ENCODE measurements around the gene MREG.

Gene MREG

DNA sequence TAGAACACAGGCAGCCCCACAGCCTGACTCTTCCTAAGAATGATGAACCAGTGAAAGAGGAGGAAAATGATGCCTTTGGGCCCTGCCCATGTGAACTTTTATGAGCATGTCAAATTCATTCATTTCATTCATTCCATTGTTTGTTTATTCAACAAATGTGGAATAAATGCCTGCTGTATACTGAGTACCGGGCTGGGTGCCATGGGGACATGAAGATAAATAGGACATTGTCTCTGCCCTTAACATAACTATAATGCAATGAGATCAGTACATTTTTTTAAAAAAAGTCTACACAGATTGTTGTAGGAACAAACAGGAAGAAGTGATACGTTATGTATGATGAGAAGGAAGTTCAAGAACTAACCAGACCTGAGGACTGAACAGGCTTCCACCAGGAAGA is 14.7 kb downstream of the MREG start:
- TF ChIP-seq ZBTB7A (IDR thresholded peaks at IDR 0.05; ENCODE audit: low read depth) (no peak), TCF12 (IDR thresholded peaks at IDR 0.05; ENCODE audit: low read depth) (no peak), NFIC (IDR thresholded peaks at IDR 0.05) (no peak), EGR1 (IDR thresholded peaks at IDR 0.05) (no peak)
- TF ChIP-seq, protein P1, sequence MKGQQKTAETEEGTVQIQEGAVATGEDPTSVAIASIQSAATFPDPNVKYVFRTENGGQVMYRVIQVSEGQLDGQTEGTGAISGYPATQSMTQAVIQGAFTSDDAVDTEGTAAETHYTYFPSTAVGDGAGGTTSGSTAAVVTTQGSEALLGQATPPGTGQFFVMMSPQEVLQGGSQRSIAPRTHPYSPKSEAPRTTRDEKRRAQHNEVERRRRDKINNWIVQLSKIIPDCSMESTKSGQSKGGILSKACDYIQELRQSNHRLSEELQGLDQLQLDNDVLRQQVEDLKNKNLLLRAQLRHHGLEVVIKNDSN (IDR thresholded peaks at IDR 0.05): no peak
- TF ChIP-seq, protein P2, sequence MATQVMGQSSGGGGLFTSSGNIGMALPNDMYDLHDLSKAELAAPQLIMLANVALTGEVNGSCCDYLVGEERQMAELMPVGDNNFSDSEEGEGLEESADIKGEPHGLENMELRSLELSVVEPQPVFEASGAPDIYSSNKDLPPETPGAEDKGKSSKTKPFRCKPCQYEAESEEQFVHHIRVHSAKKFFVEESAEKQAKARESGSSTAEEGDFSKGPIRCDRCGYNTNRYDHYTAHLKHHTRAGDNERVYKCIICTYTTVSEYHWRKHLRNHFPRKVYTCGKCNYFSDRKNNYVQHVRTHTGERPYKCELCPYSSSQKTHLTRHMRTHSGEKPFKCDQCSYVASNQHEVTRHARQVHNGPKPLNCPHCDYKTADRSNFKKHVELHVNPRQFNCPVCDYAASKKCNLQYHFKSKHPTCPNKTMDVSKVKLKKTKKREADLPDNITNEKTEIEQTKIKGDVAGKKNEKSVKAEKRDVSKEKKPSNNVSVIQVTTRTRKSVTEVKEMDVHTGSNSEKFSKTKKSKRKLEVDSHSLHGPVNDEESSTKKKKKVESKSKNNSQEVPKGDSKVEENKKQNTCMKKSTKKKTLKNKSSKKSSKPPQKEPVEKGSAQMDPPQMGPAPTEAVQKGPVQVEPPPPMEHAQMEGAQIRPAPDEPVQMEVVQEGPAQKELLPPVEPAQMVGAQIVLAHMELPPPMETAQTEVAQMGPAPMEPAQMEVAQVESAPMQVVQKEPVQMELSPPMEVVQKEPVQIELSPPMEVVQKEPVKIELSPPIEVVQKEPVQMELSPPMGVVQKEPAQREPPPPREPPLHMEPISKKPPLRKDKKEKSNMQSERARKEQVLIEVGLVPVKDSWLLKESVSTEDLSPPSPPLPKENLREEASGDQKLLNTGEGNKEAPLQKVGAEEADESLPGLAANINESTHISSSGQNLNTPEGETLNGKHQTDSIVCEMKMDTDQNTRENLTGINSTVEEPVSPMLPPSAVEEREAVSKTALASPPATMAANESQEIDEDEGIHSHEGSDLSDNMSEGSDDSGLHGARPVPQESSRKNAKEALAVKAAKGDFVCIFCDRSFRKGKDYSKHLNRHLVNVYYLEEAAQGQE (IDR thresholded peaks at IDR 0.05; ENCODE audit: low read depth): no peak

DNA sequence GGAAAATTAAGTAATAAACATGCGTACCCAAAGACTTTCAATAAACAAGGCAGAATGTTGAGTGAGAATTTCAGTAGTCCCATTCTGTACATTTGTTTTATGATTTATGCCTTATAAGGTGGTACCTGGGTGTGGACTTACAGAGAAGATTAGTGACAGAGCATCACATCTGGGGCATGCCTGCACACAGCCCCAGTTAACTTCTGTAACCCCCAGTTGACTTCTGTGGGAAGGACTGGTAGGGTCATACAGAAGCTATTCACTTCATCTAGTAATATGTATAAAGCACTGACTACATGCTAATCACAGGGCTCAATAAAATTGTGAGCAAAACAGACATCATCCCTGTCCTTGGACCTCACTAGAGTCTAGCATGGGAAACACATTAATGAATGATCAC is 16.1 kb downstream of the MREG start:
- TF ChIP-seq EP300 (IDR thresholded peaks at IDR 0.05; ENCODE audit: borderline replicate concordance): no peak
- TF ChIP-seq TCF12 (IDR thresholded peaks at IDR 0.05; ENCODE audit: low read depth): no peak

DNA sequence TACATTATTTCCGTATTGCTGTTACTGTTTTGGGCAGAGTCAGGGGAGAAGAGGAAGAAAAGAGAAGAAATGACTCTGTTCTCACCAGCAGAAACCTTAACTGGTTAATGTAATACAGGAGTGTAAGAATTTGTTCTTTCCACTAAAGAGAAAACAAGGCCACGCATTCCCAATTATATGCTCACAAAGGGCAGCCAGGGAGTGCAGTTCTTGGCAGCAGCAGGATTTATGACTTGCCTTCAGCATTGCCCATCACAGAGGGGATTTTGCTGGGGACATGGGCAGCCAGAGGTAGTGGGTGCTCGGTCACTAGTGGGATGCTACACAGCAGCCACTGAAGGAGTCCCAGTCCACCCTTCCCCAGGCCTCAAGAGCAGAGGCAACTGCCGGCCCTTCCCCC is 18.4 kb downstream of the MREG start:
- TF ChIP-seq CREB1 (IDR thresholded peaks at IDR 0.05; ENCODE audit: low read depth) (no peak), ZBTB7A (IDR thresholded peaks at IDR 0.05; ENCODE audit: low read depth) (no peak), FOXM1 (IDR thresholded peaks at IDR 0.05; ENCODE audit: borderline replicate concordance, low read depth) (no peak), TAF1 (IDR thresholded peaks at IDR 0.05; ENCODE audit: low read depth) (no peak), NFIC (IDR thresholded peaks at IDR 0.05) (no peak), RAD21 (IDR thresholded peaks at IDR 0.05; ENCODE audit: low read depth) (no peak), TEAD4 (IDR thresholded peaks at IDR 0.05) (no peak), TCF12 (IDR thresholded peaks at IDR 0.05; ENCODE audit: low read depth) (no peak), CEBPB (IDR thresholded peaks at IDR 0.05) (no peak), YY1 (IDR thresholded peaks at IDR 0.05; ENCODE audit: low read depth) (no peak), EGR1 (IDR thresholded peaks at IDR 0.05) (no peak), EP300 (IDR thresholded peaks at IDR 0.05; ENCODE audit: borderline replicate concordance) (no peak)
- TF ChIP-seq, protein P1 (IDR thresholded peaks at IDR 0.05): no peak
- TF ChIP-seq, protein P3, sequence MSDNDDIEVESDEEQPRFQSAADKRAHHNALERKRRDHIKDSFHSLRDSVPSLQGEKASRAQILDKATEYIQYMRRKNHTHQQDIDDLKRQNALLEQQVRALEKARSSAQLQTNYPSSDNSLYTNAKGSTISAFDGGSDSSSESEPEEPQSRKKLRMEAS (IDR thresholded peaks at IDR 0.05): no peak
- TF ChIP-seq, protein P2 (IDR thresholded peaks at IDR 0.05; ENCODE audit: low read depth): no peak

DNA sequence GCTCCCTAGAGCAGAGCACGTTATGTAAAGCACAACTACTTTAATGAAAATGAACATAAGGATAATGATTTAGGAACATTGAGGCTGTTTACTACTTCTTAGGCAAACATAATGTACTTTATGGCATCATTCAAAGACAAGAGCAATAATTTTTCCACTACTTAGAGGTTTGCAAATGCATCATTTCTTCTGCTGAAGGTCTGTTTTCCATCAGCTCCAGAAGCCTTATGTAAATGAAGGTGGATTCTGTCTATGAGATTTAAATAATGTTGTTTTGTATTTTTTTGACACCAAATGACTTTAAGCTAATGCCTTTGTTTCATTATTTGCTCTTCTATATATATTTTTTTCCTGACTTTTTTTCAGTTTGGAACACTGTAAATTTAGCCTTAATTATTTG is 28.1 kb downstream of the MREG start:
- TF ChIP-seq EP300 (IDR thresholded peaks at IDR 0.05; ENCODE audit: borderline replicate concordance) (no peak), TAF1 (IDR thresholded peaks at IDR 0.05; ENCODE audit: low read depth) (no peak), YY1 (IDR thresholded peaks at IDR 0.05; ENCODE audit: low read depth) (no peak), CREB1 (IDR thresholded peaks at IDR 0.05; ENCODE audit: low read depth) (no peak), TCF12 (IDR thresholded peaks at IDR 0.05; ENCODE audit: low read depth) (no peak), EGR1 (IDR thresholded peaks at IDR 0.05) (no peak)
- TF ChIP-seq, protein P2 (IDR thresholded peaks at IDR 0.05; ENCODE audit: low read depth): no peak
- TF ChIP-seq, protein P1 (IDR thresholded peaks at IDR 0.05): no peak

DNA sequence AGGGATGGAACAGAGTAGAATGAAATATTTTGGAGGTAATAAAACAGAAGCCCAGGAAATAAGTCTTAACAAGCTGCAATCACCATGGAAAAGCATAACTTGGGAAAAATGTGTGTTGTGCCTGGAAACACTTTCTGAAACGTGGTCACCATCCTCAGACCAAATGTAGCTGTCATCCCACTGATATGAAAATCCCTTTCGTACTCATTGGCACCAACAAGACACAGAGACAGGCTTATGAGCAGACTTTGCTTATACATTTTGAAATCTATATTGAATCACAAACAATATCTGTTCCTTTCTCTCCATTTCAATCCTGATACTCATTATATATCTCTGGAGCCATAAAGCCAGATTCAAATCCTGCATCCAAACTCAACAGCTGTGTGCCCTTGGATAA is 28.7 kb downstream of the MREG start:
- TF ChIP-seq, protein P2 (IDR thresholded peaks at IDR 0.05; ENCODE audit: low read depth): no peak
- no peak for TF ChIP-seq RAD21 (IDR thresholded peaks at IDR 0.05; ENCODE audit: low read depth)
- TF ChIP-seq TCF12 (IDR thresholded peaks at IDR 0.05; ENCODE audit: low read depth): no peak
- TF ChIP-seq FOXM1 (IDR thresholded peaks at IDR 0.05; ENCODE audit: borderline replicate concordance, low read depth): no peak
- TF ChIP-seq, protein P3 (IDR thresholded peaks at IDR 0.05): no peak
- TF ChIP-seq ZBTB7A (IDR thresholded peaks at IDR 0.05; ENCODE audit: low read depth): no peak
- no peak for TF ChIP-seq TAF1 (IDR thresholded peaks at IDR 0.05; ENCODE audit: low read depth)
- TF ChIP-seq CEBPB (IDR thresholded peaks at IDR 0.05): no peak
- no peak for TF ChIP-seq TEAD4 (IDR thresholded peaks at IDR 0.05)
- TF ChIP-seq, protein P1 (IDR thresholded peaks at IDR 0.05): no peak
- no peak for TF ChIP-seq EGR1 (IDR thresholded peaks at IDR 0.05)
- no peak for TF ChIP-seq EP300 (IDR thresholded peaks at IDR 0.05; ENCODE audit: borderline replicate concordance)
- TF ChIP-seq CREB1 (IDR thresholded peaks at IDR 0.05; ENCODE audit: low read depth): no peak
- TF ChIP-seq YY1 (IDR thresholded peaks at IDR 0.05; ENCODE audit: low read depth): no peak
- TF ChIP-seq NFIC (IDR thresholded peaks at IDR 0.05): no peak
